Caki2 (cell line): ENCODE data around the gene TLR9. TPM values are rescaled to one million over a fixed set of nuclear protein-coding genes. Genes with fewer than 3 reads are reported as not detected.

Experiments
- DNase-seq: peaks from one replicate; pipeline ENCODE4 v3.0.0-alpha.2; 2015; ENCODE audit warnings: low read depth
- in situ Hi-C: cut with HindIII; loops from 2 replicates; pipeline ENCODE4 v1.10.0; 2016; ENCODE audit warnings: low sequenced_read_pairs, low pct_unique_long_range_greater_than_20kb, mixed read lengths
- total RNA-seq: library from RNA; depleted of rRNA; stranded (reverse); fragments of >200 nt; shearing (Covaris generic); gene quantifications from 2 replicates; pipeline ENCODE4 v1.2.3, GENCODE V29; 2014; ENCODE audit warnings: low replicate concordance

The TLR9 gene
- total RNA-seq, 1 experiment from 2014 or later = not detected

DNA sequence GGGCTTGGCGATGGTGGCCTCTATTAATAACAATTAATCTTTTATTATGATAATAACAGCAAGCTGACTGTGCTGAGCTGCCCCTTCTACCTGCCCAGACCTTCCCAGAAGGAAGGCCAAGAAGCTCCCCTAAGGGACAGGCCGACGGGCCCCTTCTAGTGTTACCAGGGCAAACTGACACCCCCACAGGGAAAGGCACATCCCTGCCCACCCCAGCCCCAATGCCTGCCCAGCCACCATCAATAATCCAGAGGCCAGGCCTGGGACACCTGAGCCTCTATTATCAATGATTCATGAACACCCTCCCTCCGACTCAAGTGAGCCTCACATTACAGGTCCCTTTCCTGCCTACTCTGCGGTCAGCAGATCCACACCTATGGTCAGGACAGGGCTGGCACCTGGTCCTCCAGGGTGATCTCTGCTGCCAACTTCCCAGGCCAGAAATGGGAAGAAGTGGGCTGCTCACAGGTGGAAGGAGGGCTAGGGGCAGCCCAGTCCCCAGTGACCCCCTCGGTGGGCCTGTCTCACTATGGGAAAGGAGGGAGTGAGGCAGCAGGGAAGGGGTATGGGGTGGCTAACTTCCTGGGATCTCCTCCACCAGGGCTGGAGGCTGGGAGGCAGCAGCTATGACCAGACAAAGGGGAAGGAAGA lies 11.7 kb upstream of the TLR9 start:
- in situ Hi-C loops = no loop called here
- DNase-seq = no peak

DNA sequence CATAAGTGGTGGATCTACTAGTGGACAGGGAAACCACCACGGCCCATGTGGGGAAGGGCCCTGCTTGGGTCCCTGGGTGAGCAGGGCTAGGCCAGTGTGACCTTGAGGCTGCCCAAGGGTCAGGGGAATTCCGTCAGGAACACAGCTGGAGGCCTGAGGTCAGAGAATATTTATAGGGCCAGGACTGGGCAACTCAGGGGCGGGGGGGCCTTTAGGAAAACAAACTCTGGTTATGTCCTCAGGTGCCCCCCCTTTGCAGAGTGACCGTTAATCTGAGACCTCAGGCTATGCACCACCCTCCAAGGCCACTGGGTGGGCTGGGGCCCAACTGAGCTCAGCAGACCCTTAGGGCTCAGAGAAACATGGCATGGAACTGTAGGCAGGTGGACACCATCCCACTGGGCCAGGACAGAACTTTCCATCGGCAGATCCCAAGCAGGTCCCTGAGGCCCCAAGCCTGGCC lies 11.0 kb upstream of the TLR9 start:
- DNase-seq = no peak
- in situ Hi-C loops = no loop called here

DNA sequence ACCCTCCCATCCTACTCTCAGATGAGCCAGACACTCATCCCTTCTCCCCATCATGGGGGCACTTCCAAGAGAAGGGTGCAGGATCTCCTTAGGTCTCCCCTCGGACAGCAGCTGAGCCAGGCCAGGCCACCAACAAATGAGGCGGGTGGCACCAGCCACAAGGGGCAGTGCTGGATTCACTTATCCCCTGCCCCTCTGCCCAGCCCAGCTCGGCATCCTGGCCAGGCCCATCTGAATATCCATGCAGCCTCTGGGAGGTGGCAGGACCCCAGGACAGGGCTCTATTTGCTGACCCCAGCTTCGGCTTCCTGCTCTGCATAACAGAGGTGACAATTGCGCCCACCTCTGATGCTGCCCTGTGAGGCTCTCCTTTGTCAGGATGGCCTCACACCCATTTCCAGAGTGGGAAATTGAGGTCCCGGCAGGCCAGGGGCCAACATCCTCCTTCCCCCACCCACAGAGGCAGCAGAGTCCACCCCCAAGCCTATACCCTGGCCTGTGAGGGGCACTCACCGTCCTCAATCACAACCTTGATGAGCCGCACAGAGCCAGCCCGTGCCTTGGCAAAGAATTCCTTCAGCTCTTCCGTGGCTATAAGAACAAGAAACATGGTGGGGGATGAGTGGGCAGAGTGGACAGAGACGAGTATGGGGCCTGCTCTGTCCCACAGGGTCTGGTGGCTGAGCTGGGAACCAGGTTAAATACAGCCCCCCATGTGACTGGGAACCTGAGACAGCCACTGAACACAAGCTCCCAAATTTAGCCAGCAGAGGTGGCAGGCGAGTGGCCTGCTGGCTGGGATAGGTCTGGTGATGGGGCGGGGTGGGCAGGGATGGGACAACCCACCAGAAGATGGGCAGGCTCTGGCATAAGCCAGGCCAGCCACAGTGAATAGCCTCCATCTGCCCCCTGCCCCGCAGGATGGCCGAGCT lies 9.3 kb upstream of the TLR9 start:
- in situ Hi-C loops = no loop called here
- DNase-seq = no peak

DNA sequence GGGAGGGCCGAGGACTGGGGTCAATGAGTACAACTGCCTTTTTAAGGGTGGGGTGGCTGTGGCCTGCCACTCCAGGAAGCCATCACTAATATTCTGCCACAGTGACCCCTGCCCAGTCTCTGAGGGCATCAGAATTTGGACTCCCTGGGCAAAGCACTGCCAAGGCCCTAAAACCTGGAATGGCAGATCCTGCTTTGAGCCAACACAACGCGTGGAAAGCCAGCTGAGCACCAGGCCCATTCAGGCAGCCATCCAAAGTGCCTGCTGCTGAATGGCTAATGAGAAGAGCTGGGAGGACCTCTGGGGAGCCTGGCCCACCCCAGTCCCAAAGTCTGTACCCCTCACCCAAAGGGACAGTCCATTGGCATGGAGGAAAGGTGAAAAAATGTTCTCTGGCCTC lies 8.5 kb upstream of the TLR9 start:
- no peak for DNase-seq
- in situ Hi-C loops = no loop called here

DNA sequence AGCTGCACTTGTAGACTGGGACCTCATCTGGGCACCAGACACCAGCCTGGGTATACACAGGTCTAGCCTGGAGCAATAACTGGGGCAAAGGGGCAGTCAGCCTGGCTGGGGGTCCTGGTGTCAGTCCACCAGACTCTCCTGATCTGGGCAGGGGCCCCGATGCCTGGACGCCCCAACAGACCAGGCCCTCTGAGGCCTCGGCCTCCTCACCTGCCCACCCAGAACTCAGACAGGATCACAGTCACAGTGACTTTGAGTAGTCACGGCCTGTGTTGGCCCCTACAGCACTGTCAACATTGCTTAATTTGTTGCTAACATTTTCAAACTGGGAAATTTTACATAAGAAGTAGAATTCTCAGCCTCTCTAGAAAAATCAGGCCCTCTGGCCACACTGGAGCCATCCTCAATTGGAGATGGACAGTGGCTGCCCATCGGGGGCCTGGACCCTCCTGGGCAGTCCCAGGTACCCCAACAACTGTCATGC lies 7.7 kb upstream of the TLR9 start:
- in situ Hi-C loops = no loop called here

DNA sequence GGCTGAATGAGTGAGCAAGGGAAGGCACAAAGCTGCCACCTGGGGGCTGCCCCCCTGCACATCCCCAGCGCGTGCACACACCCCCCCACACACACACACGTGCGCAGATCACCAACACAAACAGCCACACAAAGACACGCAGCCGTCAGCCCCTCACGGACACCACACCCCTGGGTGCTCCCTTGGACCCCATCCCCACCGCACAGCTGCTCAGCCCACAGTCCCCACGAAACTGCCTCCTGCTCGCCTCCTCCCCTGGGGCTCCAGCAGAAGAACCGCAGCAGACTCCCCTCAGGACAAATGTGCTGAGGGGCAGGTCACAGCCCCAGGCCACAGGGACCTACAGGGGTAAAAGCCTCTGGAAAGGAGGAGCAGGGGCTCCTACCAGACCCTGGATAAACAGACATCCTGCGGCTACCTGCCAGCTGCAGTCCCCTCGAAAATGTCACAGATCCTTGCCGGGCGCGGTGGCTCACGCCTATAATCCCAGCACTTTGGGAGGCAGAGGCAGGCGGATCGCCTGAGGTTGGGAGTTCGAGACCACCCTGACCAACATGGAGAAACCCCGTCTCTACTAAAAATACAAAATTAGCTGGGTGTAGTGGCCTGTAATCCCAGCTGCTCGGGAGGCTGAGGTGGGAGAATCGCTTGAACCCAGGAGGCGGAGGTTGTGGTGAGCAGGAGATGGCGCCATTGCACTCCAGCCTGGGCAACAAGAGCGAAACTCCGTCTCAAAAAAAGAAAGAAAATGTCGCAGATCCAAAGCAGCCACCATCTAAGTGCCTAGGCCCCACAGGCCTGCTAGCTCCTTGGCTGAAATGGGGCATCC lies 7.0 kb upstream of the TLR9 start:
- in situ Hi-C loops = no loop called here

More for the DNA sequence above, 7.7 kb upstream of the TLR9 start:
- DNase-seq = no peak

DNA sequence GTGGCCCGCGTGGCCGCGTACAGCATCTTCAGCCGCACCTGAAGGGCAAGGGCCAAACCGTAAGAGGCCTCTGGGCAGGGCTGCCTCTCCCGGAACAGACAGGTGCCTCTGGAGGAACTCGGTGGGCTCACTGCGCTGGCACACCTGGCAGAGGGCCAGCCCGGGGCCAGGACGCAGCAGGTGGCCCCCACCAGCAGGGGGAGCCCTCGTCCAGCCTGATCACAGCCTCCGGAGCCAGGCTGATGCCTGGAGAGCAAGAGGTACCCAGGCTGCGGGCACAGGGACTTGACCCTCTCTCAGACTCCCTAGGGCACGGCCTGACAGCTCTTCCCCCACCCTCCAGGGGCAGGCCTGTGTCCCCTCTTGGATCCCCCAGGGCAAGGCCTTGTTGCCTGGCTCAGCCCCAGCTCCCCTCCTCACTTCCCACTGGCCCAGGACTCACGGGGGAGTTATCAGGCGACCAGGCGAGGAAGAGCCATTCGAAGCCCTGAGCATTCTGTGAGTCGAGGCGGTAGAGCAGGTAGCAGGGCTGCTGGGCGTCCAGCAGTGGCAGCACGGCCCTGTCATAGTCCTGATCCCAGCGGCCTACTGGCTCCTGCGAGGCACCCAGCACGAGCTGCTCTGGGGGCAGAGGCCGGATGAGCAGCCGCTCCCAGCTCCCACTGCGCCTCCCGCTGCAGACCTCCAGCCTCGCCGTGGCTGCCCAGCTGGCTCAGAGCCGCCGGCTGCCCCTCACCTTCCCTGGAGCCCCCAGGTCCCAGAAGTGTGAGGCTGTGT lies 6.2 kb upstream of the TLR9 start:
- in situ Hi-C loops = no loop called here
- DNase-seq = peak; percentile 14

More for the DNA sequence above, 7.0 kb upstream of the TLR9 start:
- DNase-seq = no peak

DNA sequence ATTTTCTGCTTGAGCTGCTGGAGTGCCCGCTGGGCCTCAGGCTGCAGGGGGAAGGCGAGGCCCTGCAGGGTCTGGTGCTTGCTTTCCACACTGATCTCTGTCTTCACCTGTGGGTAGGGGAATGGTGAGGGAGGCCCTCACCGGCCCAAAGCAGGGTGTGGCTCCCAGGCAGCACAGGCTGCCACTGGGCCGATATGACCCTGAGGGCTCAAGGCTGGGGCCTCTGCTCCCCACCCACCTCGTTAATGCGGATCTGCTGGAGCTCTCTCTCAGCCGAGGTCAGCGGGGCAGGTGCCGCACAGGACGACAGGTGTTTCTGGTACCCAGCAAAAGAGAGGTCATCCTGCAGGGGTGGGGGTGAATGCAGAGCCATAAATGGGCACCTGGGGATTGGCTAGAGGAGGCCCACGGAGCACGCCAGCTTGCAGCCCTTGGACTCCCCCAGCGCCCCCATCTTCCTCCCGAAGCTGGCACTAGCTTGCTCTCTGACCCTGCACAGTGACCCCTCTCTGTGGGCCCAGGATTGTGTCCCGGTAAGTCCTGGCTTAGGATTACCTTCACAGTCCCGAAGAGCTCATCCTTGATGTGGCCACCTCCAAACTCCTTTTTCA lies 5.5 kb upstream of the TLR9 start:
- DNase-seq = no peak
- in situ Hi-C loops = no loop called here

GRCh38 chr3:52230461-52230860 lies 5.0 kb upstream of the TLR9 start:
- no peak for DNase-seq
- in situ Hi-C loops = no loop called here

- in situ Hi-C loops = no loop called here
- DNase-seq = no peak
Measured at GRCh38 chr3:52229656-52230055, 4.2 kb upstream of the TLR9 start.

DNA sequence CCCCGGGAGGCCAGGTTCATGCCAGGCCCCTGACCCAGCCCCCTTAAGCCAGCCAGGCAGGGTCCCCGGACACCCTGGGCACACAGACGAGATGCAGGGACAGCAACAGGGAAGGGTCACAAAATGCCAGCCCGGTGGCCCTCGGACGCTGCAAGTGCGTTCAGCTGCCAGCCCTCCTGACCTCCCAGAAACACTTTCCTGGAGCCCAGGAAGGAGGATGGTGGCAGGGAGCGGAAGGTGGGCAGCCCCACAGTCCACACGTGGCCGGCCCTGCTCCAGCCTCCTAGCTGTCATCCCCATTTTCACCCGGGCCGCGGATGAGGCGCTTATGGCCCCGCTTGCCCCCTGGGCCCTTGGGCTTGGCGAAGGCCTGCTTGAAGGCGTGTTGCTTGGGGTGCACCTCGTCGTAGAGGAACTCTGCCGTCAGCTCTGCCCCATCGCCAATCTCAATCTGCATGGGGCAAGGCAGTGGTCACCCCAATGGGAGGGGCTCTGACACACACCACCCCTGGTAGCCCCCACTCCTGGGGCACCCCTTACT lies 3.4 kb upstream of the TLR9 start:
- in situ Hi-C loops = no loop called here

GRCh38 chr3:52228266-52228665 lies 2.8 kb upstream of the TLR9 start:
- no peak for DNase-seq
- in situ Hi-C loops = no loop called here

More for the DNA sequence above, 3.4 kb upstream of the TLR9 start:
- no peak for DNase-seq

DNA sequence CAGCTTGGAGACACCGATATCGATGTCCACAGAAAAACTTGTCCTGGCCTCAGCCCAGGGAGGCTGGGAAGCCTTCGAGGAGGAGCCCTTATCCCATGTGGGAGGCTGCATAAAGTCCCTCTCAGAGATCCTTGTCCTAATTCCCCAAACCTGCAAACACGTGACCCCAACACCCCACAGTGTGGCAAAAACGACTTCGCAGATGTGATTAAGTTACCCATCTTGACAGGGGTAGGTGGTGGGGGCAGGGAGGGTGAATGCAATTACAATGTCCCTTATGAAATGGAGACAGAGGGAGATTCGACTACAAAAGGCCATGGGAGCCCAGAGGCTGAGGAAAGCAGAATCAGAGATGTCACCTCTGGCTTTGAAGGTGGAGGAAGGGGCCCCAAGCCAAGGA lies 2.3 kb upstream of the TLR9 start:
- in situ Hi-C loops = no loop called here

DNA sequence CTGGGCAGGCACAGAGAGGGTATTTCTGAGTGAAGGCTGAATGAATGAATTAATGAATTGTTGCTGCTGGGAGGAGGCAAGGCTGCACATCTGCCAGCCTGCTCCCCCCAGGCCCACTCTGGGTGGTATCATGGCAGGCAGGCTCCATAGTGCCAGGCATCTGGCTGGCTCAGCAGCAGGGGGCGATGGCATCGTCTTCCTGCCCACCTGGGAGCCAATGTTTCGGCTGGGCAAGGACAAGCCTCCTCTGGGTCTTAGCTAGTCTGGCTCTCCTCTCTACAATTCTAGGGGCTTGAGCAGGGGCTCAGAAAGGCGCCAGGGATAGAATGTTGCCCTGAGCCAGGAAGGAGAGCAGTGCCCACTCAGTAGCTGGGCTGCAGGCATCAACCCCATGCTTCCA lies 1.7 kb upstream of the TLR9 start:
- in situ Hi-C loops = no loop called here

More for the DNA sequence above, 2.3 kb upstream of the TLR9 start:
- DNase-seq = no peak

GRCh38 chr3:52226229-52226817 lies 878 bp upstream of the TLR9 start:
- DNase-seq = no peak
- in situ Hi-C loops = no loop called here

More for the DNA sequence above, 1.7 kb upstream of the TLR9 start:
- DNase-seq = no peak

DNA sequence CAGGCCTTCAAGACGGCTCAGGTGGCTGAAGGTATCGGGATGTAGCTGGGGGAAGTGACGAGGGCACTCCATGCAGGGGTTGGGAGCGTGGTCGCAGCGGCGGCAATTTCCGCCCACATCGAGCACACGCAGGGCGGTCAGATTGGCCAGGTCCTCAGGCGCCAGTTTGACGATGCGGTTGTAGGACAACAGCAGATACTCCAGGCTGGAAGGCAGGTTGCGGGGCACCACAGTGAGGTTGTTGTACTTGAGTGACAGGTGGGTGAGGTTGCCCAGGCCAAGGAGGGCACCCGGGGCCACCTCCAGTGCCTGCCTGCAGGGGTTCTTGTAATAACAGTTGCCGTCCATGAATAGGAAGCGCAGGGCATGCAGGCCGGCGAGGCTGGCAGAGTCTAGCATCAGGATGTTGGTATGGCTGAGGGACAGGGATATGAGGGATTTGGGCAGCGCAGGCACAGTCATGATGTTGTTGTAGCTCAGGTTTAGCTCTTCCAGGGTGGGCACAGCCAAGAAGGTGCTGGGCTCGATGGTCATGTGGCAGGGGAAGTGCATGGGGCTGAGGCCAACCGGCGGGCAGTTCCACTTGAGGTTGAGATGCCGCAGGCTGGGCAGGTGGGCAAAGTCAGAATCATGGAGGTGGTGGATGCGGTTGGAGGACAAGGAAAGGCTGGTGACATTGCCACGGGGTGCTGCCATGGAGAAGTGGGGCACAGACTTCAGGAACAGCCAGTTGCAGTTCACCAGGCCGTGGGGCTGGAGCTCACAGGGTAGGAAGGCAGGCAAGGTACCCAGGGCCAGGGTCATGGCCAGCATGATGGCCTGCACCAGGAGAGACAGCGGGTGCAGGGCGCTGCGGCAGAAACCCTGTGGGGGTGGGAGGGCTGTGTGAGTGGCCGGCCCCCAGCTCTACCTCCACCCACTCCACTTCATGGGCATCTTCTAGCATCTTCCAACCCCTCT lies 1.7 kb downstream of the TLR9 start:
- DNase-seq = no peak
- in situ Hi-C loops = no loop called here
